ENCODE results near the gene CRIM1.

CRIM1 gene

DNA sequence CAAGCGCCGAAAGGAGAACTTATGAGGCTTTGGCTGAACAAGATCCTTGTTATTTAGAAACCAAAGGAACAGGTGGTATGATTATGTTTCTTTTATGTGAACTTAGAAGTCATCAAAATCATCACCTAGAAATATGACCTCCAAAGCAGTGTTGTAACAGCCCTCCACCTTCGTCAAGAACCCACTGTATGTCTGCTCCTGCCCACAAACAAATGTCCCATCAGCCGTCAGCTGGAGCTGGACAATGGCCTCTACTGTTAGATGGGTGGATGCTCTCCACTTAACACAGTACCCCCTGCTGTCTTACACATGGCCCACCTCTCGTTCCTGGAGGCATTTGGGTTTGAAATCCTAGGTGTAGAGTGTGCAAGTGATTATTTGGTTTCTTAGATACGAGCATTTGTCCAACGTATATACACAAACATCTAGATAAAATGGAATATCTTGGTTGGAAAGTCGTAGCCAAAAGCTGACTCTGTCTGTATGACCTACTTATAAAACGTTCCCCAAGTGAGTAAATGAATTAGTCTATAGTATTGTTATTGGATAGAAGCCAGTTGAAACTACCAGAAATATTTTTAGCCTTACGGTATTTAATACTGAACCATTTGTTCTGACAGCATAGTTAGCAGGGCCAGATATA lies 113.0 kb downstream of the CRIM1 start:
- H3K36me3 ChIP-seq: peaks cover 30 to 40% (median 36%) of the 10 kb centered on the region in 3 donors
- intact Hi-C loops (cut with DNase I; ENCODE audit: low total_unique reads): no loop called here
- H3K4me3 ChIP-seq: no peak overlapping the region

DNA sequence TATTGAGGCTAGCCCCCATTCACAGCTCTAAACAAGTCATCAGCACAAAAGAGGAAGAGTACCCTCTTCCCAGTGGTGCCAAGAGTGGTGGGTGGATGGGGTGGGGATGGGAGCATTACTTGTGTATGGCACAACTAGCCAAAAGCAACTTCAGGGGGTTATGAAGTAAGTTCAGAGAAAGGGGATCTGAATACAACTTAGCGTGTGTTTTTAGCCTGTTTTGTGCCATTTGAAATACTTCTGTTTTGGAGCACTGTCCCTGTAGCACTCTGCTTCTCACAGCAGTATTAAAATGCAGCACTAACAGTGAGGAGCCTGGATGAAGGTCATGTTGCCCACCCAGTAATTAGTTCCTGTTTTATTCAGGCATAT lies 113.5 kb downstream of the CRIM1 start:
- H3K36me3 ChIP-seq: peaks cover 25 to 40% (median 31%) of the 10 kb centered on the region in 3 donors
- intact Hi-C loops (cut with DNase I; ENCODE audit: low total_unique reads): no loop called here
- DNase-seq: no peak
- no peaks in the 10 kb centered on the region for H3K9me3 ChIP-seq
- H3K4me3 ChIP-seq: no peak overlapping the region
- H3K27me3 ChIP-seq: no peaks in the 10 kb centered on the region
- TF ChIP-seq, protein P1, sequence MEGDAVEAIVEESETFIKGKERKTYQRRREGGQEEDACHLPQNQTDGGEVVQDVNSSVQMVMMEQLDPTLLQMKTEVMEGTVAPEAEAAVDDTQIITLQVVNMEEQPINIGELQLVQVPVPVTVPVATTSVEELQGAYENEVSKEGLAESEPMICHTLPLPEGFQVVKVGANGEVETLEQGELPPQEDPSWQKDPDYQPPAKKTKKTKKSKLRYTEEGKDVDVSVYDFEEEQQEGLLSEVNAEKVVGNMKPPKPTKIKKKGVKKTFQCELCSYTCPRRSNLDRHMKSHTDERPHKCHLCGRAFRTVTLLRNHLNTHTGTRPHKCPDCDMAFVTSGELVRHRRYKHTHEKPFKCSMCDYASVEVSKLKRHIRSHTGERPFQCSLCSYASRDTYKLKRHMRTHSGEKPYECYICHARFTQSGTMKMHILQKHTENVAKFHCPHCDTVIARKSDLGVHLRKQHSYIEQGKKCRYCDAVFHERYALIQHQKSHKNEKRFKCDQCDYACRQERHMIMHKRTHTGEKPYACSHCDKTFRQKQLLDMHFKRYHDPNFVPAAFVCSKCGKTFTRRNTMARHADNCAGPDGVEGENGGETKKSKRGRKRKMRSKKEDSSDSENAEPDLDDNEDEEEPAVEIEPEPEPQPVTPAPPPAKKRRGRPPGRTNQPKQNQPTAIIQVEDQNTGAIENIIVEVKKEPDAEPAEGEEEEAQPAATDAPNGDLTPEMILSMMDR (IDR thresholded peaks at IDR 0.05): no peak
- H3K27ac ChIP-seq: peak overlapping the region; percentile 69 to 79
- peaks cover 0 to 71% (median 25%) of the 10 kb centered on the region in 4 donors for H3K4me1 ChIP-seq

More for the DNA sequence above, 113.0 kb downstream of the CRIM1 start:
- peaks cover 0 to 76% (median 28%) of the 10 kb centered on the region in 4 donors for H3K4me1 ChIP-seq
- H3K27ac ChIP-seq: peak overlapping the region; percentile 69 to 79
- H3K27me3 ChIP-seq: no peaks in the 10 kb centered on the region
- no peaks in the 10 kb centered on the region for H3K9me3 ChIP-seq
- no peak for DNase-seq
- TF ChIP-seq, protein P1 (IDR thresholded peaks at IDR 0.05): no peak

DNA sequence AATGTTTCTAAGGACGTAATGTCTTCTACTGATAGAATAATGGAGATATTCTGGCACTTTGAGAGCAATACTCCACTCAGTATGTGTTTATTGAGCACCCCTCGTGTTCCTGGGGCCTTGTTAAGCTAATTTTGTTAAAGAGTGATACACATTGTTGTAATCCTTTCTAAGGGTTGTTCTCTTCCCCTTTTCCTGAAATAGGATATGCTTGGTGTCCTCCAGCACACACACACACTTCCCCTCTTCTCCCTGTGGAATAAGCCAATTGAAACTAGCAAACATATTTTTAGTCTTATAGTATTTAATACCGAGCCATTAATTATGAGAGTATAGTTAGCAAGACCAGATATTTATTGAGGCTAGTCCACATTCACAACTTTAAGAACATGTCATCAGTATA lies 114.1 kb downstream of the CRIM1 start:
- TF ChIP-seq, protein P1 (IDR thresholded peaks at IDR 0.05): no peak
- no peak for DNase-seq
- H3K27me3 ChIP-seq: no peaks in the 10 kb centered on the region
- peaks cover 0 to 3% (median 0%) of the 10 kb centered on the region in 3 donors for H3K9me3 ChIP-seq
- intact Hi-C loops (cut with DNase I; ENCODE audit: low total_unique reads): no loop called here
- peak overlapping the region; percentile 69 to 79 for H3K27ac ChIP-seq
- peaks cover 0 to 64% (median 24%) of the 10 kb centered on the region in 4 donors for H3K4me1 ChIP-seq
- H3K4me3 ChIP-seq: no peak overlapping the region
- peaks cover 20 to 38% (median 25%) of the 10 kb centered on the region in 3 donors for H3K36me3 ChIP-seq

DNA sequence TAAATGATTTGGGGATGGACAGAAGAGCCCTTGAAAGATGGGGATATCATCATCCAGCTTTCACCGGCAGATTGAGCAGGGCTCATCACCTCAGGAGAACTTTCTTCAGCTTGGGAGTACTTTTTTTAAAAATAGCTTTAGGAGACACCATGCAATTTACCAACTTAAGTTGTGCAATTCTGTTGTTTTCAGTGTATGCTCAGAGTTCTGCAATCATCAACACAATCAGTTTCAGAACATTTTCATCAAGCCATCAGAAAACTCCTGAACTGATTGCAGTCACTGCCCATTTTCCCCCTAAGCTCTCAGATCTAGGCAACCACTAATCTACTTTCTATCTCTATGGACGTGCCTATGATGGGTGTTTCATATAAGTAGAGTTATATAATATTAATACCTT lies 117.7 kb downstream of the CRIM1 start:
- peaks cover 0 to 55% (median 31%) of the 10 kb centered on the region in 4 donors for H3K4me1 ChIP-seq
- peaks cover 9 to 36% (median 25%) of the 10 kb centered on the region in 3 donors for H3K36me3 ChIP-seq
- DNase-seq: no peak
- TF ChIP-seq, protein P1 (IDR thresholded peaks at IDR 0.05): no peak
- peaks cover 0 to 16% (median 11%) of the 10 kb centered on the region in 3 donors for H3K9me3 ChIP-seq
- H3K4me3 ChIP-seq: no peak overlapping the region
- intact Hi-C loops (cut with DNase I; ENCODE audit: low total_unique reads): no loop called here
- H3K27me3 ChIP-seq: no peaks in the 10 kb centered on the region
- H3K27ac ChIP-seq: peak overlapping the region in 1 of 2 donors; percentile 12

DNA sequence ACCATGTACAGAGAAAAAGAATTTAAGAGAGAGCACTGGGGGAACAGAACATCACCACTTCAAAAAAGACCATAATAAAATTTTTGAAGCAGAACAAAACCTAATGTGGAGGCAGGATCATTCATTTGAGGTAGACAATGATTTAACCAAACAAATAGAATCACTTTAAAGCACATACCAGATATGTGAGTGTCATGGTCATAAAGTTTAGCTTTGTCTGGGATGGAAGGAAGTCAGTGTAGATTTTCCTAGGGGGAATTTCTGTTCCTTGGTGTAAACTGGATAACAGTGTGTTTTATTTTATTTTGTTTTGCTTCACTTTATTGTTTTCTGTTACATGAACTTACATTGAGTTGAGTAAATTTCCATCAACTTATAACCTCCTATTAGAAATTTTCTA lies 120.8 kb downstream of the CRIM1 start:
- no peak for DNase-seq
- intact Hi-C loops (cut with DNase I; ENCODE audit: low total_unique reads): no loop called here
- no peaks in the 10 kb centered on the region for H3K27me3 ChIP-seq

More for the DNA sequence above, 120.8 kb downstream of the CRIM1 start:
- Histone ChIP-seq H3K36me3 (peaks cover 34 to 57% (median 40%) of the 10 kb centered on the region in 3 donors), H3K9me3 (peaks cover 0 to 16% (median 11%) of the 10 kb centered on the region in 3 donors), H3K4me1 (peaks cover 0 to 48% (median 23%) of the 10 kb centered on the region in 4 donors), H3K27ac (peak overlapping the region in 1 of 2 donors; percentile 5), H3K4me3 (no peak overlapping the region)
- TF ChIP-seq, protein P1 (IDR thresholded peaks at IDR 0.05): no peak
